Stimulated activated CD8-positive, alpha-beta memory T cell treated with anti-CD3 and anti-CD28 coated beads, Interleukin-4, amount 100 ng/mL, for 48 hours (primary cell): Measurements from ENCODE around the gene ZNF30.
"Not testable (repeated sequence)": the region's sequence is repeated elsewhere in the genome, so short reads cannot be mapped to it uniquely, and the experiment has no call there.

Experiments
- DNase-seq: peaks from one replicate; pipeline ENCODE4 v3.0.0-alpha.2; 2020

The ZNF30 gene

GRCh38 chr19:34990578-34991192, 64.0 kb downstream of the ZNF30 start:
- peak; percentile 78 for DNase-seq

- DNase-seq: no peak
Observed at GRCh38 chr19:34991542-34992333, 65.0 kb downstream of the ZNF30 start.

DNA sequence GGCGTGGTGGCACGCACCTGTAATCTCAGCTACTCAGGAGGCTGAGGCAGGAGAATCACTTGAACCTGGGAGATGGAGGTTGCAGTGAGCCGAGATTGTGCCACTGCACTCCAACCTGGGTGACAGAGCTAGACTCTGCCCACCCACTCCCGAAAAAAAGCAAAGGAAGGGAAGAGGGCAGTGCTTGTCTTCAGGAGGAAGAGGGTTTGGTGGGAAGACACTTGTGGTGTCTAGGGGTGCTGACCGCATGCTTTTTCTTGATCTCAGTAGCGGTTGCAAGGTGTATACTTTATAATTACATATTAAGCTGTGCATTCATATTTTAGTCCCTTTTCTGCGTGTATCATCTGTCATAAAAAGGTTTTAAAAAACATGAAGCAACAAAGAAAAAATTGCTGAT, 65.9 kb downstream of the ZNF30 start:
- not testable (repeated sequence) for DNase-seq

- no peak for DNase-seq
Observed at GRCh38 chr19:34994286-34994642, 67.6 kb downstream of the ZNF30 start.
